Peyer's patch (tissue), 4 donors: ENCODE measurements around the gene PHACTR1. TPM values are rescaled to one million over a fixed set of nuclear protein-coding genes. Genes with fewer than 3 reads are reported as not detected.

Source experiments
- DNase-seq, 3 donors: peaks; one replicate each; pipeline ENCODE4 v3.0.0-alpha.2; 2017 to 2019
- H3K27ac ChIP-seq, 4 donors: fragments of 200-600 bp; sonication (generic); one replicate each; pipeline ENCODE4 v1.5.1; 2016 to 2019
- H3K27me3 ChIP-seq, 2 donors: fragments of 200-600 bp; sonication (generic); one replicate each; pipeline ENCODE4 v1.5.1; 2019
- H3K36me3 ChIP-seq, 3 donors: fragments of 200-600 bp; sonication (generic); one replicate each; pipeline ENCODE4 v1.5.1; 2016 to 2019
- H3K4me1 ChIP-seq, 4 donors: fragments of 200-600 bp; sonication (generic); one replicate each; pipeline ENCODE4 v1.5.1; 2016 to 2019
- H3K4me3 ChIP-seq, 4 donors: fragments of 200-600 bp; sonication (generic); 1 replicate in 3 of 4; 2 replicates in 1 of 4; pipeline ENCODE4 v1.5.1; 2016 to 2019; ENCODE audit warnings: mild to moderate bottlenecking in 1 of 4
- H3K9me3 ChIP-seq, 4 donors: fragments of 200-600 bp; sonication (generic); one replicate each; pipeline ENCODE4 v1.5.1; 2016 to 2019; ENCODE audit warnings: mild to moderate bottlenecking in 1 of 4
- POLR2A ChIP-seq, 2 donors: fragments of 450-650 bp; IDR thresholded peaks; one replicate each; pipeline ENCODE4 v1.5.1; 2017; ENCODE audit warnings: antibody characterized with exemption in 2 of 2, mild to moderate bottlenecking in 2 of 2, moderate library complexity in 2 of 2
- total RNA-seq, 4 donors: library from RNA; depleted of rRNA; stranded (reverse); fragments of >200 nt; gene quantifications; one replicate each; pipeline ENCODE4 v1.1.0, GENCODE V29; 2016
- TF ChIP-seq, protein P1 (sequence below), 6 experiments: fragments of 450-650 bp in 4 of 6; fragments of 200-600 bp in 2 of 6; sonication (generic) in 1 of 6; IDR thresholded peaks; one replicate each; pipeline ENCODE4 v1.5.1; 2017 to 2019; ENCODE audit warnings: antibody characterized with exemption in 6 of 6, mild to moderate bottlenecking in 3 of 6, moderate library complexity in 1 of 6

PHACTR1 gene
- total RNA-seq, 4 donors from 2014 or later: 0.35 to 19.0 (median 1.7) TPM

DNA sequence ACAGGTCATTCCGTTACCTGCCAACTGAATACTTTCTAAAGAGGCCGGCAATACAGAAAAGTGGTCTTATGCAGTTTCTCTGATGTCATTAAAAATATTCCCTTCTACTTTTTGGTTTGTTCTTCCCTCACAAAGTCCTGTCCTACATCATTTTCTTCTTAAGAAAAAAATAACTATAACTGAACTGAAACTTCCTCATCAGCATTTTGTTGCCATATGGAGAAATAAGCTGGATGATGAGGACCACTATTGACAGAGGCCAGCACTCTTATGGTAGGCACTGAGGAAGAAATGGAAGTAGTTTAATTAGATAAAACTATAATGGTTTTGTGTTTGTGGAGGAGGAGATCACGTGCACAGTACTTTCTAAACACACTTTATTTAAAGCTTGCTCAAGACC lies 274.9 kb downstream of the PHACTR1 start:
- TF ChIP-seq POLR2A (IDR thresholded peaks at IDR 0.05): no peak
- TF ChIP-seq, protein P1, sequence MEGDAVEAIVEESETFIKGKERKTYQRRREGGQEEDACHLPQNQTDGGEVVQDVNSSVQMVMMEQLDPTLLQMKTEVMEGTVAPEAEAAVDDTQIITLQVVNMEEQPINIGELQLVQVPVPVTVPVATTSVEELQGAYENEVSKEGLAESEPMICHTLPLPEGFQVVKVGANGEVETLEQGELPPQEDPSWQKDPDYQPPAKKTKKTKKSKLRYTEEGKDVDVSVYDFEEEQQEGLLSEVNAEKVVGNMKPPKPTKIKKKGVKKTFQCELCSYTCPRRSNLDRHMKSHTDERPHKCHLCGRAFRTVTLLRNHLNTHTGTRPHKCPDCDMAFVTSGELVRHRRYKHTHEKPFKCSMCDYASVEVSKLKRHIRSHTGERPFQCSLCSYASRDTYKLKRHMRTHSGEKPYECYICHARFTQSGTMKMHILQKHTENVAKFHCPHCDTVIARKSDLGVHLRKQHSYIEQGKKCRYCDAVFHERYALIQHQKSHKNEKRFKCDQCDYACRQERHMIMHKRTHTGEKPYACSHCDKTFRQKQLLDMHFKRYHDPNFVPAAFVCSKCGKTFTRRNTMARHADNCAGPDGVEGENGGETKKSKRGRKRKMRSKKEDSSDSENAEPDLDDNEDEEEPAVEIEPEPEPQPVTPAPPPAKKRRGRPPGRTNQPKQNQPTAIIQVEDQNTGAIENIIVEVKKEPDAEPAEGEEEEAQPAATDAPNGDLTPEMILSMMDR (IDR thresholded peaks at IDR 0.05): no peak
- Histone ChIP-seq H3K4me3 (no peak overlapping the region), H3K36me3 (no peaks in the 10 kb centered on the region), H3K4me1 (no peaks in the 10 kb centered on the region), H3K27ac (no peak overlapping the region), H3K27me3 (no peaks in the 10 kb centered on the region), H3K9me3 (no peaks in the 10 kb centered on the region)
- DNase-seq: no peak

GRCh38 chr6:12992770-12993169 lies 276.2 kb downstream of the PHACTR1 start:
- no peaks in the 10 kb centered on the region for H3K4me1 ChIP-seq

GRCh38 chr6:12993283-12993898 lies 276.8 kb downstream of the PHACTR1 start:
- Histone ChIP-seq H3K27me3 (no peaks in the 10 kb centered on the region), H3K27ac (no peak overlapping the region), H3K36me3 (no peaks in the 10 kb centered on the region), H3K9me3 (no peaks in the 10 kb centered on the region), H3K4me3 (no peak overlapping the region), H3K4me1 (no peaks in the 10 kb centered on the region)
- DNase-seq: no peak
- TF ChIP-seq, protein P1 (IDR thresholded peaks at IDR 0.05): no peak
- no peak for TF ChIP-seq POLR2A (IDR thresholded peaks at IDR 0.05)

More at GRCh38 chr6:12992770-12993169, 276.2 kb downstream of the PHACTR1 start:
- no peak for DNase-seq
- no peaks in the 10 kb centered on the region for H3K9me3 ChIP-seq
- TF ChIP-seq, protein P1 (IDR thresholded peaks at IDR 0.05): no peak
- H3K27ac ChIP-seq: no peak overlapping the region
- no peaks in the 10 kb centered on the region for H3K36me3 ChIP-seq
- H3K4me3 ChIP-seq: no peak overlapping the region
- no peaks in the 10 kb centered on the region for H3K27me3 ChIP-seq

DNA sequence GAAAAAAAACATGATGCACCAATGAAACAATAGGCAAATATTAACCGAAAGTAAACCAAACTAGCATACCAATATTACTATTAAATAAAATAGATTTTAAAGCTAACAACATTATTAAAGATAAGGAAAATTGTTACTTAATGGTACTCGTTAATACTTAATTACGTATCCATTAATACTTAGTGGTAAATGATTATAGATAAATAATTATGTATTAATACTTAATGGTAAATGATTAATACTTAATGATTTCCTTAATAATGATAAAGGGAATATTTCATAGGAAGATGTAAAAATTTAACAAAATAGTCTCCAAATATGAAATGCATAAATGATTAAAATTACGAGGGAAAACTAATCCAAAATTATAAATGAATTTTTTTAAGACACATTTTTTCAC lies 278.9 kb downstream of the PHACTR1 start:
- DNase-seq: no peak
- no peak for TF ChIP-seq POLR2A (IDR thresholded peaks at IDR 0.05)
- TF ChIP-seq, protein P1 (IDR thresholded peaks at IDR 0.05): no peak
- Histone ChIP-seq H3K4me1 (no peaks in the 10 kb centered on the region), H3K36me3 (no peaks in the 10 kb centered on the region), H3K9me3 (no peaks in the 10 kb centered on the region), H3K27ac (no peak overlapping the region), H3K4me3 (no peak overlapping the region), H3K27me3 (no peaks in the 10 kb centered on the region)

GRCh38 chr6:13000537-13000936 lies 284.0 kb downstream of the PHACTR1 start:
- DNase-seq: no peak
- Histone ChIP-seq H3K27me3 (no peaks in the 10 kb centered on the region), H3K27ac (no peak overlapping the region), H3K36me3 (no peaks in the 10 kb centered on the region), H3K9me3 (no peaks in the 10 kb centered on the region), H3K4me1 (no peaks in the 10 kb centered on the region), H3K4me3 (no peak overlapping the region)
- TF ChIP-seq, protein P1 (IDR thresholded peaks at IDR 0.05): no peak
- no peak for TF ChIP-seq POLR2A (IDR thresholded peaks at IDR 0.05)

- TF ChIP-seq, protein P1 (IDR thresholded peaks at IDR 0.05): no peak
- no peak for TF ChIP-seq POLR2A (IDR thresholded peaks at IDR 0.05)
- DNase-seq: no peak
- no peaks in the 10 kb centered on the region for H3K36me3 ChIP-seq
Measured at GRCh38 chr6:13001927-13002326, 285.4 kb downstream of the PHACTR1 start.

More at GRCh38 chr6:13001927-13002326, 285.4 kb downstream of the PHACTR1 start:
- Histone ChIP-seq H3K4me3 (no peak overlapping the region), H3K27ac (no peak overlapping the region), H3K9me3 (no peaks in the 10 kb centered on the region), H3K4me1 (no peaks in the 10 kb centered on the region), H3K27me3 (no peaks in the 10 kb centered on the region)
